Measurements from ENCODE around the gene TTC19.

Gene TTC19

DNA sequence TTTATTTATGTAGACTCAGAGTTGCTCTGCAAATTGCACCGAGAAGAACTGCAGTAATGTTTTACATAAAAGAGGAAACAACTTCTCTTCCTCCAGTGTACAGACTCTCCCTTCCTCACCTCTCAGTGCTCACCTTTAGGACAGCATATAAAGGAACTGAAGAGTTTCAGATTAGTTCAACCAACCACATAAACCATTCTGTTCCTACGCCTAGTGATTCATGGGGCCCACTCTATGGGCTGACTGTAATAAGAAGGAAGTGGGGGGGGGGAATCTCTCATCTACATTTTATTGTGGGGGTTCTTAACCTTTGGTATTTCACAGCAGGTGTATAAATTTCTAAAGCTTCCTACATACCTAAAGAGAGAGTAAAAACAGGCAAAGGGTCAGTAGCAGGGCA lies 18.4 kb upstream of the TTC19 start:
- TF ChIP-seq, protein P1, sequence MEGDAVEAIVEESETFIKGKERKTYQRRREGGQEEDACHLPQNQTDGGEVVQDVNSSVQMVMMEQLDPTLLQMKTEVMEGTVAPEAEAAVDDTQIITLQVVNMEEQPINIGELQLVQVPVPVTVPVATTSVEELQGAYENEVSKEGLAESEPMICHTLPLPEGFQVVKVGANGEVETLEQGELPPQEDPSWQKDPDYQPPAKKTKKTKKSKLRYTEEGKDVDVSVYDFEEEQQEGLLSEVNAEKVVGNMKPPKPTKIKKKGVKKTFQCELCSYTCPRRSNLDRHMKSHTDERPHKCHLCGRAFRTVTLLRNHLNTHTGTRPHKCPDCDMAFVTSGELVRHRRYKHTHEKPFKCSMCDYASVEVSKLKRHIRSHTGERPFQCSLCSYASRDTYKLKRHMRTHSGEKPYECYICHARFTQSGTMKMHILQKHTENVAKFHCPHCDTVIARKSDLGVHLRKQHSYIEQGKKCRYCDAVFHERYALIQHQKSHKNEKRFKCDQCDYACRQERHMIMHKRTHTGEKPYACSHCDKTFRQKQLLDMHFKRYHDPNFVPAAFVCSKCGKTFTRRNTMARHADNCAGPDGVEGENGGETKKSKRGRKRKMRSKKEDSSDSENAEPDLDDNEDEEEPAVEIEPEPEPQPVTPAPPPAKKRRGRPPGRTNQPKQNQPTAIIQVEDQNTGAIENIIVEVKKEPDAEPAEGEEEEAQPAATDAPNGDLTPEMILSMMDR (IDR thresholded peaks at IDR 0.05; ENCODE audit: insufficient read depth, low read length, missing control alignments), result no peak
- CTCF ChIA-PET, result interaction anchor here (1.6 kb wide), 1 partner anchor 37 kb away, joined by 4 read pairs; the partner anchor contains the start of gene ADORA2B
- POLR2A ChIA-PET, result no interaction called here
- no peak overlapping the region for H3K4me3 ChIP-seq (ENCODE audit: low read depth, low read length)
- DNase-seq (ENCODE audit: low read depth, low spot score), result no peak

DNA sequence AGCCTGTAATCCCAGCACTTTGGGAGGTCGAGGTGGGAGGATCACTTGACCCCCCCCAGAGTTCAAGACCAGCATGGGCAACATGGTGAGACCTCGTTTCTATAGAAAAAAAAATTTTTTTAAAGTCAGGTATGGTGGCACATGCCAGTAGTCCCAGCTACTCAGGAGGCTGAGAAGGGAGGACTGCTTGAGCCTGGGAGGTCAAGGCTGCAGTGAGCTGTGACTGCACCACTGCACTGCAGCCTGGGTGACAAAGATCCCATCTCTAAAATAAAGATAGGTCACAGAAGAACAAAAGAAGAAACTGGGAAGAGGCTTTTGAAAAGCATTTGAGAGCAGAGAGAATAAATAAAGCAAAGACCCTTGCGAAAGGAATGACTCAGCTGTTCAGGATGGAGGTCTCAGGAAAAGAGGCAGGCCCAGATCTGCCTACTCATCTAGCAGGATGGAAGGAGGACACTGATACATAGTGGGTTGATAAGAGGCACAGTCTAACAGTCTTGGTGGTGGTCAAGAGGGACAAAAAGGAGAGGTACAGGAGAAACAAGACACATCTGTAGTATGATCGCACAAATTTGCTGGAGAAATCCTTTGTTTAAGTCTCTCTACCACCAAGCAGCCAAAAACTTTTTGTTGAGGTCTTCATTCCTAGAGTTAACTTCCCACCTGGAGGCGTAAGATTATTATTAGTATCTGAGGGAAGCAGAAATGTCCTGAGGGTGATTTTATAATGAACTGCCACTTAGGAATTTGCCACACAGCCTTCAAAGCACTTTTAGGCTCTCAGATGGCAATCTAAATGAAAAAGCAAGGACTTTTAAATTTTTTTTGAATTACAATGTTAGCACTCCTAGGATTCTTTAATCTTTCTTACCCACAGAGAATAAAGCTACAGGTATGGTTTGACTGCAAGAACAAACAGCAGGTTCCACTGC lies 17.7 kb upstream of the TTC19 start:
- DNase-seq (ENCODE audit: low read depth, low spot score), result no peak

DNA sequence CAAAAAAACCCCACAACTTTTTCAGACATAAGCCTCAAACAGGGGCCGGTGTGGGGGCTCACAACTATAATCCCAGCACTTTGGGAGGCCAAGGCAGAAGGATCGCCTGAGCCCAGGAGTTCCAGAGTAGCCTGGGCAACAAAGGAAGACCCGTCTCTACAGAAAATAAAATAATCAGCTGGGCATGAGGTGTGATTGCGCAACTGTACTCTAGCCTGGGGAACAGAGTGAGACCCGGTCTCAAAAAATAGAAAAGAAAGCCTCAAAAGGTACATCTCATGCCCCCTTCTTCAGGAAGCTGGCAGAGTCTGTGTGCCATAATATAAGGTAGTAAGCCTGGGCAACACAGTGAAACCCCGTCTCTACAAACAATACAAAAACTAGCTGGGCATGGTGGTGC lies 3.3 kb upstream of the TTC19 start:
- POLR2A ChIA-PET, result no interaction called here
- TF ChIP-seq, protein P1 (IDR thresholded peaks at IDR 0.05; ENCODE audit: insufficient read depth, low read length, missing control alignments), result no peak
- no peak for DNase-seq (ENCODE audit: low read depth, low spot score)
- no peak overlapping the region for H3K4me3 ChIP-seq (ENCODE audit: low read depth, low read length)
- CTCF ChIA-PET, result interaction anchor here (1.0 to 5.0 kb wide), 5 partner anchors 12 to 168 kb away, joined by 3 to 43 read pairs (median 4); partner anchors contain the start of gene ADORA2B

More for the DNA sequence above, 17.7 kb upstream of the TTC19 start:
- CTCF ChIA-PET, result interaction anchor here (0.8 to 1.6 kb wide), 3 partner anchors 15 to 37 kb away, joined by 3 to 4 read pairs (median 3); partner anchors contain the start of gene ADORA2B
- POLR2A ChIA-PET, result no interaction called here
- no peak overlapping the region for H3K4me3 ChIP-seq (ENCODE audit: low read depth, low read length)
- TF ChIP-seq, protein P1 (IDR thresholded peaks at IDR 0.05; ENCODE audit: insufficient read depth, low read length, missing control alignments), result no peak

DNA sequence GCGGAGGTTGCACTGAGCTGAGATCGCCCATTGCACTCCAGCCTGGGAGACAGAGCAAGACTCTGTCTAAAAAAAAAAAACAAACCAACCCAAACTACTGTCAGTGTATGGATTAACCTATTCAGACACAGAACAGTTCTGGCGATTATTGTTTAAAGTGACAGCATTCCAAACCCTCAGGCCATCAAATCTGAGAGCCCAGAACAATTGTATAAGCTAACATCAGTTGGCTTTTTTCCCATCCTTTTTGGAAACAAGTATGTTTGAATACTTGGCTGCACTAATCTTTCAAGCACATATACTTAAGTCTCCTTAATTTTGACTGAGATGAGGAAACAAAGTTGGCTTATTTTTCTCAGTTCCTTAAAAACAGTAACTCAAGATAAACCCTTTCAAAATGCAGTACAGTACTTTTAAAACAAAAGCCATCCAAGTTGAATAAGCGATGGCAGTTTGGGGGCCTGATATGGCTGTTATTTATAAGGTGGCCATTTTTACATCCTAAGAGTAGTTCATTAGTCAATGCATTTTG lies 1.5 kb upstream of the TTC19 start:
- TF ChIP-seq, protein P1 (IDR thresholded peaks at IDR 0.05; ENCODE audit: insufficient read depth, low read length, missing control alignments), result no peak
- H3K4me3 ChIP-seq (ENCODE audit: low read depth, low read length), result no peak overlapping the region
- no peak for DNase-seq (ENCODE audit: low read depth, low spot score)
- ChIA-PET CTCF (interaction anchor here (0.8 to 5.0 kb wide), 7 partner anchors 22 to 170 kb away, joined by 3 to 43 read pairs (median 4); partner anchors contain the start of gene ADORA2B), POLR2A (interaction anchor here (2.6 kb wide), 1 partner anchor 53 kb away, joined by 15 read pairs; the partner anchor contains the start of gene ADORA2B)

DNA sequence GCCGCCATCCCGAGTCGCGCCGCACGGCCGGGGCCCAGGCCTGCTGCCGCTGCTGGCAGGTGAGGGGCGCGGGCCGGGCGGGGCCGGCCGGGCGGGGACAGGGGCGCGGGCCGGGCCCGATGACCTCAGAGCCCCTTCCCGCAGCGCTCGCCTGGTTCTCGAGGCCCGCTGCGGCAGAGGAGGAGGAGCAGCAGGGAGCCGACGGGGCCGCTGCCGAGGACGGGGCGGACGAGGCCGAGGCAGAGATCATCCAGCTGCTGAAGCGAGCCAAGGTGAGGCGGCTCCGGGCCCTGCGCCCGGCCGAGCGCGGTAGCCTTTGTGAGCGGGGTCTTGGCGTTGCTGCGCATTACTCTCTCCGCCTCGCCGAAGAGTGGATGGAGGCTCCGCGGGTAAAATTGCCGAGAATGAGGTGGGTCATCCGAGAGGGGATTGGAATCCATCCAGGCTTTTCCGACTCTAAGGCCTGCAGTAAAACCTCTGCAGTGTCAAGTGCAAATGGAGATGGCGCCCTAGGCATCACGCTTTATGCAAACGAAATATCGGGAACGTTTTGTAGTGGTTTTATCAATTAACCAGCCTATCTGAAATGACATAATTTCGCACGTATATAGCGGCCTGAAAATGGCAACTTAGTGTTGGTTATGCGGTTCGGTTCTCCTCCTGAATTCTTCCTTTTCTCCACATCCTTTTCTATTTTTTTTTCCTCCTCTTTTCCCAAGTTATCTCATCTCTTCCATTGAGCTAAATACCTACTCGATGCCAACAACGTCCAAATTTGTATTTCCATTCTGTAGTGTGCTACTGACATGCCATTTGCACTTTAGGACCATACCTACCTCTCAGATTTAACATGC lies 577 bp downstream of the TTC19 start:
- no peak for DNase-seq (ENCODE audit: low read depth, low spot score)
- ChIA-PET CTCF (interaction anchor here (1.0 to 4.7 kb wide), 6 partner anchors 11 to 172 kb away, joined by 3 to 34 read pairs (median 4); partner anchors contain the start of gene ADORA2B), POLR2A (interaction anchor here (0.6 to 2.6 kb wide), 4 partner anchors 15 to 811 kb away, joined by 3 to 15 read pairs (median 3); partner anchors contain the start of gene ADORA2B)
- H3K4me3 ChIP-seq (ENCODE audit: low read depth, low read length), result peak overlapping the region; percentile 85
- TF ChIP-seq, protein P1 (IDR thresholded peaks at IDR 0.05; ENCODE audit: insufficient read depth, low read length, missing control alignments), result no peak
